PC-3 (cell line): ENCODE measurements around the gene CERK.

Experiments used
- CTCF ChIP-seq: fragments of 300-600 bp; sonication (generic); conservative IDR thresholded peaks from 2 replicates; pipeline ENCODE4 v1.5.1; 2017; ENCODE audit warnings: antibody characterized with exemption, low read depth, mild to moderate bottlenecking, low read length
- EZH2 ChIP-seq: fragments of 300-600 bp; sonication (generic); IDR thresholded peaks from one replicate; pipeline ENCODE4 v1.6.1; 2017; ENCODE audit warnings: antibody characterized with exemption, mild to moderate bottlenecking, low read length; ENCODE audit not compliant: unreplicated experiment
- EZH2phosphoT487 ChIP-seq: fragments of 300-600 bp; sonication (generic); IDR thresholded peaks from 2 replicates; pipeline ENCODE4 v1.6.1; 2018; ENCODE audit warnings: mild to moderate bottlenecking, antibody characterized with exemption, low read length, borderline replicate concordance

- TF ChIP-seq CTCF (no peak), EZH2phosphoT487 (no peak), EZH2 (no peak)
Observed at GRCh38 chr22:46764140-46764680, 26.2 kb upstream of the CERK start.
